ENCODE measurements around the gene ATG2A. TPM values are rescaled to one million over a fixed set of nuclear protein-coding genes. Genes with fewer than 3 reads are reported as not detected.

The ATG2A gene
- total and polyA plus RNA-seq, 9 of the 15 experiments (the other 6 are each of a cell fraction or from before 2014, with no cell fraction given) = 0.25 to 45.9 (median 5.2) TPM

DNA sequence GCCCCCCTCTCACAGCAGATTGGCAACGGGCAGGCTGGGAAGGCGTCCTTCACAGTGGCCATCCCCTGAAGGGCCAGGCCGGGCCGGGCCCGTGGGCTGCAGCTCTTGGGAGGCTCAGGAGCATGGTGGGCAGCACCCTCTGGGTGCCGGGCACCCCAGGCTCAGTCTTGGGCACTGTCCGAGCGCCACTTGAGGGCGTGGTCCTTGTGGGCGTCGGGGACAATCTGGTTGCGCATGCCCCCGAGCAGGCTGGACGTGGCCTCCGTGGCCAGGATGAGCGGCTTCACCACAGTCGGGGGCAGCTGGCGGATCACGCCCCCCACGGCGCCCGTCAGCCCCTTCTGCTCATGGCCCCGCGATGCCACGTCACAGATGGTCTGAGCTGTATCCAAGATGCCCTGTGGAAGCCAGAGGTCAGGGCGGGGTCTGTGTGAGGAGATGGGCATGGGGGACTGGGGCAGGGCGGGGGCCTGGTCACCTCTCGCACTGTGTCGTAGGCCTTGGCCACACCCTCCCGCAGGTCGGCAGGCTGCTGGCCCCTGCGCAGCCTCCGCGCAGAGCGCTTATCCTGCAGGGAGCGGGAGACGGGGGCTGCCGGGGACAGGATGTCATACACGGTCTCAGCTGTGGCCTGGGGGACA is 22.1 kb downstream of the ATG2A start (continued):
- TF ChIP-seq, protein P1, sequence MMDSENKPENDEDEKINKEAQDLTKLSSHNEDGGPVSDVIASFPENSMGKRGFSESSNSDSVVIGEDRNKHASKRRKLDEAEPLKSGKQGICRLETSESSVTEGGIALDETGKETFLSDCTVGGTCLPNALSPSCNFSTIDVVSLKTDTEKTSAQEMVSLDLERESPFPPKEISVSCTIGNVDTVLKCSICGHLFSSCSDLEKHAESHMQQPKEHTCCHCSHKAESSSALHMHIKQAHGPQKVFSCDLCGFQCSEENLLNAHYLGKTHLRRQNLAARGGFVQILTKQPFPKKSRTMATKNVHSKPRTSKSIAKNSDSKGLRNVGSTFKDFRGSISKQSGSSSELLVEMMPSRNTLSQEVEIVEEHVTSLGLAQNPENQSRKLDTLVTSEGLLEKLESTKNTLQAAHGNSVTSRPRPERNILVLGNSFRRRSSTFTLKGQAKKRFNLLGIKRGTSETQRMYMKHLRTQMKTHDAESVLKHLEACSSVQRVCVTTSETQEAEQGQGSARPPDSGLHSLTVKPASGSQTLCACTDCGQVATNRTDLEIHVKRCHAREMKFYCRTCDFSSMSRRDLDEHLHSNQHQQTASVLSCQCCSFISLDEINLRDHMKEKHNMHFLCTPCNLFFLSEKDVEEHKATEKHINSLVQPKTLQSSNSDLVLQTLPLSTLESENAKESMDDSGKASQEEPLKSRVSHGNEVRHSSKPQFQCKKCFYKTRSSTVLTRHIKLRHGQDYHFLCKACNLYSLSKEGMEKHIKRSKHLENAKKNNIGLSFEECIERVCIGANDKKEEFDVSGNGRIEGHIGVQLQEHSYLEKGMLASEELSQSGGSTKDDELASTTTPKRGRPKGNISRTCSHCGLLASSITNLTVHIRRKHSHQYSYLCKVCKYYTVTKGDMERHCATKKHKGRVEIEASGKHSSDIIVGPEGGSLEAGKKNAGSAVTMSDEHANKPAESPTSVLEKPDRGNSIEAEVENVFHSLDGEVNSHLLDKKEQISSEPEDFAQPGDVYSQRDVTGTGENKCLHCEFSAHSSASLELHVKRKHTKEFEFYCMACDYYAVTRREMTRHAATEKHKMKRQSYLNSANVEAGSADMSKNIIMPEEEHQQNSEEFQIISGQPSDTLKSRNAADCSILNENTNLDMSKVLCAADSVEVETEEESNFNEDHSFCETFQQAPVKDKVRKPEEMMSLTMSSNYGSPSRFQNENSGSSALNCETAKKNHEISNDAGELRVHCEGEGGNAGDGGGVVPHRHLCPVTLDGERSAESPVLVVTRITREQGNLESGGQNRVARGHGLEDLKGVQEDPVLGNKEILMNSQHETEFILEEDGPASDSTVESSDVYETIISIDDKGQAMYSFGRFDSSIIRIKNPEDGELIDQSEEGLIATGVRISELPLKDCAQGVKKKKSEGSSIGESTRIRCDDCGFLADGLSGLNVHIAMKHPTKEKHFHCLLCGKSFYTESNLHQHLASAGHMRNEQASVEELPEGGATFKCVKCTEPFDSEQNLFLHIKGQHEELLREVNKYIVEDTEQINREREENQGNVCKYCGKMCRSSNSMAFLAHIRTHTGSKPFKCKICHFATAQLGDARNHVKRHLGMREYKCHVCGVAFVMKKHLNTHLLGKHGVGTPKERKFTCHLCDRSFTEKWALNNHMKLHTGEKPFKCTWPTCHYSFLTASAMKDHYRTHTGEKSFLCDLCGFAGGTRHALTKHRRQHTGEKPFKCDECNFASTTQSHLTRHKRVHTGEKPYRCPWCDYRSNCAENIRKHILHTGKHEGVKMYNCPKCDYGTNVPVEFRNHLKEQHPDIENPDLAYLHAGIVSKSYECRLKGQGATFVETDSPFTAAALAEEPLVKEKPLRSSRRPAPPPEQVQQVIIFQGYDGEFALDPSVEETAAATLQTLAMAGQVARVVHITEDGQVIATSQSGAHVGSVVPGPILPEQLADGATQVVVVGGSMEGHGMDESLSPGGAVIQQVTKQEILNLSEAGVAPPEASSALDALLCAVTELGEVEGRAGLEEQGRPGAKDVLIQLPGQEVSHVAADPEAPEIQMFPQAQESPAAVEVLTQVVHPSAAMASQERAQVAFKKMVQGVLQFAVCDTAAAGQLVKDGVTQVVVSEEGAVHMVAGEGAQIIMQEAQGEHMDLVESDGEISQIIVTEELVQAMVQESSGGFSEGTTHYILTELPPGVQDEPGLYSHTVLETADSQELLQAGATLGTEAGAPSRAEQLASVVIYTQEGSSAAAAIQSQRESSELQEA (IDR thresholded peaks at IDR 0.05; ENCODE audit: low read depth) = no peak
- TF ChIP-seq TCF3 (CRISPR knock-in tag; IDR thresholded peaks at IDR 0.05) (no peak), NFIC (IDR thresholded peaks at IDR 0.05) (no peak), HCFC1 (IDR thresholded peaks at IDR 0.05; ENCODE audit: low read depth, low read length) (no peak), BRCA1 (IDR thresholded peaks at IDR 0.05) (no peak), BRCA1 (CRISPR knock-in tag; IDR thresholded peaks at IDR 0.05) (no peak), TBL1XR1 (IDR thresholded peaks at IDR 0.05; ENCODE audit: low read length in 2 of 2) (no peak)
- TF ChIP-seq, protein P2, sequence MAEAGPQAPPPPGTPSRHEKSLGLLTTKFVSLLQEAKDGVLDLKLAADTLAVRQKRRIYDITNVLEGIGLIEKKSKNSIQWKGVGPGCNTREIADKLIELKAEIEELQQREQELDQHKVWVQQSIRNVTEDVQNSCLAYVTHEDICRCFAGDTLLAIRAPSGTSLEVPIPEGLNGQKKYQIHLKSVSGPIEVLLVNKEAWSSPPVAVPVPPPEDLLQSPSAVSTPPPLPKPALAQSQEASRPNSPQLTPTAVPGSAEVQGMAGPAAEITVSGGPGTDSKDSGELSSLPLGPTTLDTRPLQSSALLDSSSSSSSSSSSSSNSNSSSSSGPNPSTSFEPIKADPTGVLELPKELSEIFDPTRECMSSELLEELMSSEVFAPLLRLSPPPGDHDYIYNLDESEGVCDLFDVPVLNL (CRISPR knock-in tag; IDR thresholded peaks at IDR 0.05; ENCODE audit: low read depth) = no peak
- TF ChIP-seq, protein P3, sequence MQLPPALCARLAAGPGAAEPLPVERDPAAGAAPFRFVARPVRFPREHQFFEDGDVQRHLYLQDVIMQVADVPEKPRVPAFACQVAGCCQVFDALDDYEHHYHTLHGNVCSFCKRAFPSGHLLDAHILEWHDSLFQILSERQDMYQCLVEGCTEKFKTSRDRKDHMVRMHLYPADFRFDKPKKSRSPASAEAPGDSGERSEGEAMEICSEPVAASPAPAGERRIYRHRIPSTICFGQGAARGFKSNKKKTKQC (CRISPR knock-in tag; IDR thresholded peaks at IDR 0.05) = no peak
- TF ChIP-seq, protein P4, sequence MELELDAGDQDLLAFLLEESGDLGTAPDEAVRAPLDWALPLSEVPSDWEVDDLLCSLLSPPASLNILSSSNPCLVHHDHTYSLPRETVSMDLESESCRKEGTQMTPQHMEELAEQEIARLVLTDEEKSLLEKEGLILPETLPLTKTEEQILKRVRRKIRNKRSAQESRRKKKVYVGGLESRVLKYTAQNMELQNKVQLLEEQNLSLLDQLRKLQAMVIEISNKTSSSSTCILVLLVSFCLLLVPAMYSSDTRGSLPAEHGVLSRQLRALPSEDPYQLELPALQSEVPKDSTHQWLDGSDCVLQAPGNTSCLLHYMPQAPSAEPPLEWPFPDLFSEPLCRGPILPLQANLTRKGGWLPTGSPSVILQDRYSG (tag; conservative IDR thresholded peaks at IDR 0.05; ENCODE audit: low read depth) = no peak
- TF ChIP-seq, protein P5, sequence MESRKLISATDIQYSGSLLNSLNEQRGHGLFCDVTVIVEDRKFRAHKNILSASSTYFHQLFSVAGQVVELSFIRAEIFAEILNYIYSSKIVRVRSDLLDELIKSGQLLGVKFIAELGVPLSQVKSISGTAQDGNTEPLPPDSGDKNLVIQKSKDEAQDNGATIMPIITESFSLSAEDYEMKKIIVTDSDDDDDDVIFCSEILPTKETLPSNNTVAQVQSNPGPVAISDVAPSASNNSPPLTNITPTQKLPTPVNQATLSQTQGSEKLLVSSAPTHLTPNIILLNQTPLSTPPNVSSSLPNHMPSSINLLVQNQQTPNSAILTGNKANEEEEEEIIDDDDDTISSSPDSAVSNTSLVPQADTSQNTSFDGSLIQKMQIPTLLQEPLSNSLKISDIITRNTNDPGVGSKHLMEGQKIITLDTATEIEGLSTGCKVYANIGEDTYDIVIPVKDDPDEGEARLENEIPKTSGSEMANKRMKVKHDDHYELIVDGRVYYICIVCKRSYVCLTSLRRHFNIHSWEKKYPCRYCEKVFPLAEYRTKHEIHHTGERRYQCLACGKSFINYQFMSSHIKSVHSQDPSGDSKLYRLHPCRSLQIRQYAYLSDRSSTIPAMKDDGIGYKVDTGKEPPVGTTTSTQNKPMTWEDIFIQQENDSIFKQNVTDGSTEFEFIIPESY (CRISPR knock-in tag; IDR thresholded peaks at IDR 0.05) = peak; percentile 91
- TF ChIP-seq, protein P6, sequence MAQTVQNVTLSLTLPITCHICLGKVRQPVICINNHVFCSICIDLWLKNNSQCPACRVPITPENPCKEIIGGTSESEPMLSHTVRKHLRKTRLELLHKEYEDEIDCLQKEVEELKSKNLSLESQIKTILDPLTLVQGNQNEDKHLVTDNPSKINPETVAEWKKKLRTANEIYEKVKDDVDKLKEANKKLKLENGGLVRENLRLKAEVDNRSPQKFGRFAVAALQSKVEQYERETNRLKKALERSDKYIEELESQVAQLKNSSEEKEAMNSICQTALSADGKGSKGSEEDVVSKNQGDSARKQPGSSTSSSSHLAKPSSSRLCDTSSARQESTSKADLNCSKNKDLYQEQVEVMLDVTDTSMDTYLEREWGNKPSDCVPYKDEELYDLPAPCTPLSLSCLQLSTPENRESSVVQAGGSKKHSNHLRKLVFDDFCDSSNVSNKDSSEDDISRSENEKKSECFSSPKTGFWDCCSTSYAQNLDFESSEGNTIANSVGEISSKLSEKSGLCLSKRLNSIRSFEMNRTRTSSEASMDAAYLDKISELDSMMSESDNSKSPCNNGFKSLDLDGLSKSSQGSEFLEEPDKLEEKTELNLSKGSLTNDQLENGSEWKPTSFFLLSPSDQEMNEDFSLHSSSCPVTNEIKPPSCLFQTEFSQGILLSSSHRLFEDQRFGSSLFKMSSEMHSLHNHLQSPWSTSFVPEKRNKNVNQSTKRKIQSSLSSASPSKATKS (CRISPR knock-in tag; IDR thresholded peaks at IDR 0.05) = no peak

Measured in K562 (cell line).